ENCODE data around the gene EIF4G1. TPM values are rescaled to one million over a fixed set of nuclear protein-coding genes. Genes with fewer than 3 reads are reported as not detected.

Gene EIF4G1
- total RNA-seq, 1 experiment from 2014 or later = 496 TPM

- H3K36me3 ChIP-seq (ENCODE audit: control insufficient read depth in 1 of 2, insufficient read depth in 2 of 2, low read length in 2 of 2) = peaks cover 44 to 59% of the 10 kb centered on the region in 2 experiments
- intact Hi-C loops (cut with micrococcal nuclease) = no loop called here
- ChIA-PET RAD21 (ENCODE audit: low non-redundant PET in 1 of 2, low total read pairs in 2 of 2, uncharacterized antibody in 2 of 2, unreplicated experiment in 2 of 2) (no interaction called here), POLR2A (no interaction called here), CTCF (no interaction called here)
- no peaks in the 10 kb centered on the region for H3K9me3 ChIP-seq (ENCODE audit: control insufficient read depth in 1 of 2, insufficient read depth in 1 of 2, low read depth in 1 of 2, low read length in 2 of 2)
- peaks cover 28% of the 10 kb centered on the region; the same call in 1 of the 2 replicates for H4K20me1 ChIP-seq (ENCODE audit: insufficient read depth)
- ATAC-seq (no peak), DNase-seq (ENCODE audit: low read depth, low spot score) (no peak)
- 0 out of 2 replicates have a peak overlapping the region, but pooled peaks have one; percentile 25 for H3K9ac ChIP-seq (ENCODE audit: low read length)
- BruUV-seq (replicated peaks) = no TSS peak
- H3K4me2 ChIP-seq (ENCODE audit: low read length) = peak overlapping the region; percentile 90; the same call in 1 of the 2 replicates
- peaks cover 2 to 68% of the 10 kb centered on the region in 2 experiments; a peak in 2 of 4 replicates for H3K4me1 ChIP-seq (ENCODE audit: control insufficient read depth in 1 of 2, insufficient read depth in 2 of 2, low read length in 2 of 2)
- peak overlapping the region; percentile 9 for H3K27ac ChIP-seq (ENCODE audit: low read depth, low read length)
- TF ChIP-seq REST (IDR thresholded peaks at IDR 0.05; ENCODE audit: low read depth) = no peak
- no peak for TF ChIP-seq TCF7L2 (IDR thresholded peaks at IDR 0.05; ENCODE audit: borderline replicate concordance, extremely low read depth, insufficient read depth, insufficient read length)
- TF ChIP-seq POLR2A (IDR thresholded peaks at IDR 0.05; ENCODE audit: borderline replicate concordance, extremely low read depth, insufficient read depth, insufficient read length) = no peak
- no peak for TF ChIP-seq EZH2 (IDR thresholded peaks at IDR 0.05)
- TF ChIP-seq EZH2phosphoT487 (IDR thresholded peaks at IDR 0.05; ENCODE audit: borderline replicate concordance) = no peak
- TF ChIP-seq ATF3 (IDR thresholded peaks at IDR 0.05) = no peak
- no peak for TF ChIP-seq JUND (IDR thresholded peaks at IDR 0.05)
- no peak overlapping the region for H3K4me3 ChIP-seq (replicated peaks in 1 of 2; ENCODE audit: low read depth in 1 of 2, low read length in 2 of 2)
- no peaks in the 10 kb centered on the region for H3K27me3 ChIP-seq (ENCODE audit: insufficient read depth, low read length)
- H3K9me2 ChIP-seq (ENCODE audit: insufficient read depth) = no peaks in the 10 kb centered on the region
- H2AFZ ChIP-seq (ENCODE audit: low read depth, low read length, poor library complexity, severe bottlenecking) = no peak overlapping the region
- peaks cover 69% of the 10 kb centered on the region for H3K79me2 ChIP-seq (ENCODE audit: insufficient read depth, low read length)
Measured at GRCh38 chr3:184333700-184334099, 19.3 kb downstream of the EIF4G1 start.

All from HCT116 (cell line).